ENCODE measurements around the gene DCAF8. TPM values are rescaled to one million over a fixed set of nuclear protein-coding genes. Genes with fewer than 3 reads are reported as not detected.
"Not testable (repeated sequence)": the region's sequence is repeated elsewhere in the genome, so short reads cannot be mapped to it uniquely, and the experiment has no call there.

The DCAF8 gene
- total RNA-seq (ENCODE audit: insufficient read depth, low replicate concordance), result 109 TPM

- peak; percentile 99 for DNase-seq (ENCODE audit: low spot score)
Observed at GRCh38 chr1:160261893-160262794, at the start of gene DCAF8. Gene DCAF8, minus strand, starts transcription at chr1:160262549. Its CDS starts 18,541 bp downstream, at chr1:160244008.

- no peak for DNase-seq (ENCODE audit: low spot score)
Observed at GRCh38 chr1:160309571-160309970, 47.2 kb upstream of the DCAF8 start.

GRCh38 chr1:160309185-160309557, 46.8 kb upstream of the DCAF8 start:
- DNase-seq (ENCODE audit: low spot score), result no peak

- no peak for DNase-seq (ENCODE audit: low spot score)
Observed at GRCh38 chr1:160308451-160309184, 46.3 kb upstream of the DCAF8 start.

- DNase-seq (ENCODE audit: low spot score), result no peak
Observed at GRCh38 chr1:160307118-160307791, 44.9 kb upstream of the DCAF8 start.

- no peak for DNase-seq (ENCODE audit: low spot score)
Observed at GRCh38 chr1:160300173-160300572, 37.8 kb upstream of the DCAF8 start.

- no peak for DNase-seq (ENCODE audit: low spot score)
Observed at GRCh38 chr1:160296036-160296435, 33.7 kb upstream of the DCAF8 start.

GRCh38 chr1:160293020-160293968, 30.9 kb upstream of the DCAF8 start:
- no peak for DNase-seq (ENCODE audit: low spot score)

- DNase-seq (ENCODE audit: low spot score), result peak; percentile 61
Observed at GRCh38 chr1:160291248-160292220, 29.2 kb upstream of the DCAF8 start.

GRCh38 chr1:160287769-160288168, 25.4 kb upstream of the DCAF8 start:
- not testable (repeated sequence) for DNase-seq (ENCODE audit: low spot score)

GRCh38 chr1:160285506-160285905, 23.2 kb upstream of the DCAF8 start:
- DNase-seq (ENCODE audit: low spot score), result no peak

GRCh38 chr1:160284782-160285344, 22.5 kb upstream of the DCAF8 start, which contains the start of gene PEX19:
Gene PEX19, minus strand, starts transcription at chr1:160285133. Its CDS starts 9 bp downstream, at chr1:160285124.
- peak; percentile 96 for DNase-seq (ENCODE audit: low spot score)

- DNase-seq (ENCODE audit: low spot score), result peak; percentile 62
Observed at GRCh38 chr1:160284220-160284781, 22.0 kb upstream of the DCAF8 start.

GRCh38 chr1:160282807-160283206, 20.5 kb upstream of the DCAF8 start:
- DNase-seq (ENCODE audit: low spot score), result no peak

GRCh38 chr1:160277987-160278386, 15.6 kb upstream of the DCAF8 start:
- DNase-seq (ENCODE audit: low spot score), result no peak

GRCh38 chr1:160277330-160277729, 15.0 kb upstream of the DCAF8 start:
- no peak for DNase-seq (ENCODE audit: low spot score)

GRCh38 chr1:160271025-160271424, 8.7 kb upstream of the DCAF8 start:
- DNase-seq (ENCODE audit: low spot score), result no peak

GRCh38 chr1:160267284-160267991, 5.1 kb upstream of the DCAF8 start:
- DNase-seq (ENCODE audit: low spot score), result no peak
